Measurements from ENCODE around the gene CFAP46.
A peak's percentile ranks its signal among the peaks of the same experiment; 100 is the strongest.

DNA sequence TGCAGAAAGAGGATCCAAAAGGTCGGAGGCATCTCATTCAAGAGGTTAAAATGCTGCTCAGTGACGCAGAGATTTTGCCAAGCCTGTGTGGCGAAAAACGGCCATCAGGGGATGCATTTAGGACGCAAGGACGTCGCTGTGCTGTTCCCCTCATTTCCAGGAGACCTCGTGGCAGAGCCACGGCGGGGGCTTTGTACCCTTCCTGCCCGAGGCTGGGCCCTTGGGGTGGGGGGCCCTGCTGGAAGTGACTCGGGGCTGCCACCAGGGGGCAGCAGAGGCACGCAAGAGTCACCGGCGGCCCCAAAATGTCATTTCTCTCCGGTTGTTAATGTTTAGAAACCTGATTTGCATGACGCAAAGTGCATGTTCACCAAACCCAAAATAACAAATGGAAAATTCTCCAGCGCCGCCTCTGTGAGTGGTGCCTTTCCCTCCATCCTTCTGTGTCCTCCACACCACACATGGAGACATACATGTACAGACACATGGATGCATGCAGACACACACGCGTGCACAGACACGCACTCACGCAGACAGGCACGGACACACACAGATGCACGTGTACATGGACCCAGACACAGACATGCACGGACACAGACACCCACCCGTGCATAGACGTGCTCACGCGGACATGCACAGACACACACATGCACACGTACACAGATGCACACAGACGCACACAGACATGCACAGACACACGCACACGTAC lies 105.4 kb downstream of the CFAP46 start:
- TF ChIP-seq, protein P1, sequence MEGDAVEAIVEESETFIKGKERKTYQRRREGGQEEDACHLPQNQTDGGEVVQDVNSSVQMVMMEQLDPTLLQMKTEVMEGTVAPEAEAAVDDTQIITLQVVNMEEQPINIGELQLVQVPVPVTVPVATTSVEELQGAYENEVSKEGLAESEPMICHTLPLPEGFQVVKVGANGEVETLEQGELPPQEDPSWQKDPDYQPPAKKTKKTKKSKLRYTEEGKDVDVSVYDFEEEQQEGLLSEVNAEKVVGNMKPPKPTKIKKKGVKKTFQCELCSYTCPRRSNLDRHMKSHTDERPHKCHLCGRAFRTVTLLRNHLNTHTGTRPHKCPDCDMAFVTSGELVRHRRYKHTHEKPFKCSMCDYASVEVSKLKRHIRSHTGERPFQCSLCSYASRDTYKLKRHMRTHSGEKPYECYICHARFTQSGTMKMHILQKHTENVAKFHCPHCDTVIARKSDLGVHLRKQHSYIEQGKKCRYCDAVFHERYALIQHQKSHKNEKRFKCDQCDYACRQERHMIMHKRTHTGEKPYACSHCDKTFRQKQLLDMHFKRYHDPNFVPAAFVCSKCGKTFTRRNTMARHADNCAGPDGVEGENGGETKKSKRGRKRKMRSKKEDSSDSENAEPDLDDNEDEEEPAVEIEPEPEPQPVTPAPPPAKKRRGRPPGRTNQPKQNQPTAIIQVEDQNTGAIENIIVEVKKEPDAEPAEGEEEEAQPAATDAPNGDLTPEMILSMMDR (IDR thresholded peaks at IDR 0.05), result peak; percentile 64 to 86 (median 74)
- no peak for TF ChIP-seq POLR2A (IDR thresholded peaks at IDR 0.05)

Measured in uterus (tissue), 2 donors.